ENCODE measurements around the gene TMEM245.
A peak's percentile ranks its signal among the peaks of the same experiment; 100 is the strongest.
"Not testable (repeated sequence)": the region's sequence is repeated elsewhere in the genome, so short reads cannot be mapped to it uniquely, and the experiment has no call there.

TMEM245 gene

GRCh38 chr9:109133533-109133932, 13.8 kb upstream of the TMEM245 start:
- no peak for DNase-seq (ENCODE audit: low read depth in 2 of 2)

GRCh38 chr9:109132567-109133021, 12.8 kb upstream of the TMEM245 start:
- no peak for DNase-seq (ENCODE audit: low read depth in 2 of 2)

GRCh38 chr9:109129470-109130197, 9.9 kb upstream of the TMEM245 start:
- DNase-seq (ENCODE audit: low read depth in 2 of 2): no peak

- DNase-seq (ENCODE audit: low read depth in 2 of 2): not testable (repeated sequence)
Measured at GRCh38 chr9:109126671-109127070, 6.9 kb upstream of the TMEM245 start.

GRCh38 chr9:109124121-109124520, 4.4 kb upstream of the TMEM245 start:
- DNase-seq (ENCODE audit: low read depth in 2 of 2): no peak

GRCh38 chr9:109122726-109123621, 3.2 kb upstream of the TMEM245 start:
- no peak for DNase-seq (ENCODE audit: low read depth in 2 of 2)

- no peak for DNase-seq (ENCODE audit: low read depth in 2 of 2)
Measured at GRCh38 chr9:109121232-109121796, 1.6 kb upstream of the TMEM245 start.

GRCh38 chr9:109120204-109120789, 550 bp upstream of the TMEM245 start:
- DNase-seq (ENCODE audit: low read depth in 2 of 2): no peak

- DNase-seq (ENCODE audit: low read depth in 2 of 2): peak in 1 of 2 donors; percentile 14
Measured at GRCh38 chr9:109118808-109119438, 824 bp downstream of the TMEM245 start.

GRCh38 chr9:109117856-109118807, 1.6 kb downstream of the TMEM245 start:
- DNase-seq (ENCODE audit: low read depth in 2 of 2): peak; percentile 6 to 33

- DNase-seq (ENCODE audit: low read depth in 2 of 2): no peak
Measured at GRCh38 chr9:109115931-109116526, 3.7 kb downstream of the TMEM245 start.

- no peak for DNase-seq (ENCODE audit: low read depth in 2 of 2)
Measured at GRCh38 chr9:109114670-109115069, 5.1 kb downstream of the TMEM245 start.

GRCh38 chr9:109113892-109114609, 5.7 kb downstream of the TMEM245 start:
- DNase-seq (ENCODE audit: low read depth in 2 of 2): no peak

GRCh38 chr9:109113254-109113653, 6.5 kb downstream of the TMEM245 start:
- DNase-seq (ENCODE audit: low read depth in 2 of 2): no peak

- no peak for DNase-seq (ENCODE audit: low read depth in 2 of 2)
Measured at GRCh38 chr9:109110329-109111021, 9.3 kb downstream of the TMEM245 start.

GRCh38 chr9:109109967-109110328, 9.8 kb downstream of the TMEM245 start:
- DNase-seq (ENCODE audit: low read depth in 2 of 2): no peak

- no peak for DNase-seq (ENCODE audit: low read depth in 2 of 2)
Measured at GRCh38 chr9:109108318-109108717, 11.4 kb downstream of the TMEM245 start.

GRCh38 chr9:109107402-109108240, 12.1 kb downstream of the TMEM245 start:
- no peak for DNase-seq (ENCODE audit: low read depth in 2 of 2)
